Measurements from ENCODE around the gene FIG4.
"Not testable (repeated sequence)": the region's sequence is repeated elsewhere in the genome, so short reads cannot be mapped to it uniquely, and the experiment has no call there.

FIG4 gene

GRCh38 chr6:109690737-109691621, at the start of gene FIG4, which contains the start of gene AK9:
TSS of gene FIG4 (plus strand) at chr6:109691296. CDS start at chr6:109691436, 140 bp downstream.
TSS of gene AK9 (minus strand) at chr6:109691202. CDS start at chr6:109675745, 15,457 bp downstream.
- FAIRE-seq: peak; percentile 87

GRCh38 chr6:109644131-109644530, 47.0 kb upstream of the FIG4 start:
- no peak for FAIRE-seq

- FAIRE-seq: no peak
These were observed 37.8 kb upstream of the FIG4 start for GRCh38 chr6:109653264-109653663.

- no peak for FAIRE-seq
These were observed 35.3 kb upstream of the FIG4 start for GRCh38 chr6:109655761-109656262.

- FAIRE-seq: no peak
These were observed 30.4 kb upstream of the FIG4 start for GRCh38 chr6:109660526-109661320.

- no peak for FAIRE-seq
These were observed 28.9 kb upstream of the FIG4 start for GRCh38 chr6:109662192-109662591.

- FAIRE-seq: no peak
These were observed 21.3 kb upstream of the FIG4 start for GRCh38 chr6:109669811-109670210.

GRCh38 chr6:109671733-109672132, 19.4 kb upstream of the FIG4 start:
- no peak for FAIRE-seq

GRCh38 chr6:109672175-109672574, 18.9 kb upstream of the FIG4 start:
- no peak for FAIRE-seq

- FAIRE-seq: no peak
These were observed 18.3 kb upstream of the FIG4 start for GRCh38 chr6:109672839-109673238.

- FAIRE-seq: no peak
These were observed 14.4 kb upstream of the FIG4 start for GRCh38 chr6:109676724-109677123.

GRCh38 chr6:109678240-109678639, 12.9 kb upstream of the FIG4 start:
- no peak for FAIRE-seq

GRCh38 chr6:109678661-109679505, 12.2 kb upstream of the FIG4 start:
- FAIRE-seq: not testable (repeated sequence)

GRCh38 chr6:109686566-109687265, 4.4 kb upstream of the FIG4 start:
- FAIRE-seq: no peak

- FAIRE-seq: no peak
These were observed 3.8 kb upstream of the FIG4 start for GRCh38 chr6:109687271-109687761.

GRCh38 chr6:109690373-109690736, 741 bp upstream of the FIG4 start:
- FAIRE-seq: no peak

- no peak for FAIRE-seq
These were observed 2.0 kb downstream of the FIG4 start for GRCh38 chr6:109693111-109693510.

- no peak for FAIRE-seq
These were observed 4.4 kb downstream of the FIG4 start for GRCh38 chr6:109695468-109695867.

- FAIRE-seq: no peak
These were observed 5.3 kb downstream of the FIG4 start for GRCh38 chr6:109696355-109696754.

GRCh38 chr6:109701221-109701620, 10.1 kb downstream of the FIG4 start:
- FAIRE-seq: no peak

- no peak for FAIRE-seq
These were observed 10.7 kb downstream of the FIG4 start for GRCh38 chr6:109701774-109702173.

- FAIRE-seq: no peak
These were observed 11.7 kb downstream of the FIG4 start for GRCh38 chr6:109702791-109703190.

Measured in colon (tissue), 2 donors.